ENCODE results near the gene ROBO2.

Gene ROBO2

GRCh38 chr3:77122652-77123051 lies 82.8 kb downstream of the ROBO2 start:
- DNase-seq, result no peak

DNA sequence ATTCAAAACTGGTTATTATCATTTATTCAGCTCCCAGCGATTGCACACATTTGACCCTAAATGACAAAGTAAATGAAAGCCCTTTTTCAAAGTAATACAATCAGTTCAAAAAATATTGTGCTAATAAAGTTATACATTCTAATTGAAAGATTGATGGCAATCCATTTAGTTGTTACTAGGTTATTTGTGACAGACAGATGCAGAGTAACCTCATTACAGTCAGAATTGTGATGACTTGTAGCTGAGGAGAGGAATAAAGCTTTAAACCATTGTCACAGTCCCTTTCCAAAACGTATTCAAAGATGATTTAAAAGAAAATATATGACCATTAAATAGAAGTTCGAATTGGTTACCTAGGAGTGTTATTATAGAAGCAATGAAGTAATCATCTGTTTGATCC lies 86.1 kb downstream of the ROBO2 start:
- DNase-seq, result no peak

DNA sequence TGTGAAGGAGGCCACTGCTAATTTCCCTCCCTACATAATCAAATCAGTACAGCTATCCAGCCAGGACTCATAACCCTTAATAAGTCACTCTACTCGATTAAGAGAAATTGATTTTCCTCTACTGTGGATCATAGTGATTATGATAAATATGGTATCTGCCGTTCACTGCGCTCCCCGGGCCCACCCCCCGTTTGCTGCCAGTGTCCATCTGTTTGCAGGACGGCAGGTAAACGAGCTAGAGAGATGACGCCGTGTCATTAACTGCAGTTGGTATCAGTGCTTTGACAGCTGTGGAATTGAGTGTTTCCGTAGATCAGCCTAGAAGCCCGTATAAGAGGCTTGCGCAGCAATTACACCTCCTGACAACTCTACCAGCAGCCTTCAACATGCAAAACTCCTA lies 94.9 kb downstream of the ROBO2 start:
- DNase-seq, result no peak

GRCh38 chr3:77137559-77137958 lies 97.7 kb downstream of the ROBO2 start:
- DNase-seq, result no peak

DNA sequence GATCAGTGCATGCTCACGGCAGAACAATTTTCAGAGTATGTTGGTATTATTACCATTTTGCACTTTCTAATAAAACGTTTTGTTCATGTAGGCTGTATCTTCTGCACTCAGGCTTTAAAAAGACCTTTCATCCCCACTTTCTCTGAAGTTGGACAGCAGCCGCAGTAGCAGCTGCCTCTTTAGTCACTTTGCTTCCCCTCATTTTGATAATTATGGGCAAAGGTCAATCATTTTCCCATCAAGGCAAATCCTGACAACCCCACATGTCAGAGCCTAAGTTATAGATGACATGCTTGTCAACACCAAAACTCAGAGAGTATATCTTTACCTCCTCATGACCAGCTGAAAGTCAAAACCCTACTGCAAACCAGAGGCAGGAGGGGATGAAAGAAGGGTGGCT lies 99.7 kb downstream of the ROBO2 start:
- DNase-seq, result no peak

DNA sequence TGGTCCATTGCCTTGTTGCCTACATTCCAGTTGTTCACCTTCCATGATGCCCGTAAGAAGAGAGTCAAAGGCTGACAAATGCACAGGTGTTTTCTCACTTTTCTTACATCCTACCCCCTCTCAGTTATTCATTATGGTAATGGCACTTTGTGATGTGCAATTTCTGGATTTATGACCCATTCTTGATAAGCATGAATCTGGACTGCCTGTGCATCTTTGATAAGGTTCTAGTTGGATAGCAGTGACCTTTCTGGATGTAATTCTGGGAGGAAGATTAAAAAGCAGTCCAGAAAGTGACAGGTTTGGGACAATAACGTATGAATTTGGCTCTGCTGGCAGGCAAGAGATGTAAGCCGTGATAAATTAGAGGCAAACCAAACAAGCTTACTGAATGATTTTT lies 101.5 kb downstream of the ROBO2 start:
- no peak for DNase-seq

GRCh38 chr3:77142578-77142977 lies 102.7 kb downstream of the ROBO2 start:
- DNase-seq, result no peak

GRCh38 chr3:77146004-77146403 lies 106.1 kb downstream of the ROBO2 start:
- DNase-seq, result no peak

DNA sequence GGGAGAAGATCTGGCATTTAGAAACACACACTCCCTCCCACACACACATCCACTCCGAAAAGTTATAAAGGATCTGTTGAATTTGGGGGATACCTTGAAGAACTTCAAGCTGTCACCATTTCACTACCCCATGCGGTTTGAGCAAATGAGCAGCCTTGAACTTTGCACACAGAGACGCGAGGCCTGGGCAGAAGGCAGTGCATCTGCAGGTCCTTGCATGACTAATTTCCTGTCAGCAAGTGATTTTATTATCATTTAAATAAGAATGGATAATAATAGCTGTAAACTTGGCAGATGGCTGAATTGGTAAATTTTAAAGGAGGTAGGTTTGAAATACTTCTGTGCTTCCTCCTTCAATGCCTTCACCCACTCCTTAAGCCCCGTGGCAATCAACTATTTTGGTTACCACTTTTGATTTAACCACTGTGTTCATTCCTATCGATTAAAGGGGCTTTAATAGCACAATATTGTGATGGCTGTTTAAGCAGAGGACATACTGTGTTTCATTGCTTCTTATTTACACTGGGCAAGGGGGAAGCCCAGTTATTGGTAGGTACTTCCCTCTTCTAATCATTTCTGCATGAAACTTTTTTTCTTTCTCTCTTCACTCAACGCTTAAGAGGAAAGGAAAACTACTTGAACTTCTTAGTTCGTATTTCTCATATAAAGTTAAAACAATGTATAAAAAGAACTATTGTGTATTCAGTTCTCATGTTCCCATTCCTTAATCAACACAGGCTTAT lies 108.1 kb downstream of the ROBO2 start:
- no peak for DNase-seq

DNA sequence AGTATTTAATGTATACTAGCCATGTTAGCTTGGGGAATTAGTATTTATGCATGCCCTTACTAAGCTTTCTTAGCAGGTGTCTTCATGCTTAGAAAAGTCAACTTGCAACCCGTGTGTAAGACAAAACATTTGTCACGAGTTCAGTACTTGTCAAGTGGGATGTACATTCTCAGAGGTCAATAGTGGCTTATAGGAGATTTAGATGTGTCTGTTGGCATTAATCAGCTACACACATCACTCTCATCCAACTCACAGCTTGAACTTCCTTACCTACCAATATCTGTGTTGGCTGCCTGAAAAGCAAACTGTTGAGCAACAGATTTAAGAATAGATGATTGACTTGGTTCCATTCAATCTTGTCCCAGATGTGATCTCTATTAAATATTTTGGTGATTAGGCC lies 109.5 kb downstream of the ROBO2 start:
- no peak for DNase-seq

GRCh38 chr3:77150028-77150427 lies 110.1 kb downstream of the ROBO2 start:
- no peak for DNase-seq

DNA sequence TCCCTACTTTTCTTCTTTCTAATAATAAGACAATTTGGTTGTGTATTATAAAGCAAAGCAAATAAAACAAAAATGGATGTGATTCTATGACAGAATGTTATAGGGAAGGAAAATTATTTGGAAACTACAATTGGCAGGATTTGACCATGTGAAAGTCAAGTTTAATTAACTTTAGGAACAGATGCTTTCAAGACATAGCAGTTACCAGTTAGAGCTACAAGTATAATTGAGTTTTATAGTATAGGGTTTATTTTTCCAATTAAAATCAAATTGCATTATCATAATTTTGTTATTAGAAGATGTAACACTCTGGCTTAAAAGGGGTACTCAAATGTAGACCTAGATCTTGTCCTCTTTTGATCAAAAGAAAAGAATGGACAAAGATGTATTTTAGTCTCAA lies 110.9 kb downstream of the ROBO2 start:
- no peak for DNase-seq

DNA sequence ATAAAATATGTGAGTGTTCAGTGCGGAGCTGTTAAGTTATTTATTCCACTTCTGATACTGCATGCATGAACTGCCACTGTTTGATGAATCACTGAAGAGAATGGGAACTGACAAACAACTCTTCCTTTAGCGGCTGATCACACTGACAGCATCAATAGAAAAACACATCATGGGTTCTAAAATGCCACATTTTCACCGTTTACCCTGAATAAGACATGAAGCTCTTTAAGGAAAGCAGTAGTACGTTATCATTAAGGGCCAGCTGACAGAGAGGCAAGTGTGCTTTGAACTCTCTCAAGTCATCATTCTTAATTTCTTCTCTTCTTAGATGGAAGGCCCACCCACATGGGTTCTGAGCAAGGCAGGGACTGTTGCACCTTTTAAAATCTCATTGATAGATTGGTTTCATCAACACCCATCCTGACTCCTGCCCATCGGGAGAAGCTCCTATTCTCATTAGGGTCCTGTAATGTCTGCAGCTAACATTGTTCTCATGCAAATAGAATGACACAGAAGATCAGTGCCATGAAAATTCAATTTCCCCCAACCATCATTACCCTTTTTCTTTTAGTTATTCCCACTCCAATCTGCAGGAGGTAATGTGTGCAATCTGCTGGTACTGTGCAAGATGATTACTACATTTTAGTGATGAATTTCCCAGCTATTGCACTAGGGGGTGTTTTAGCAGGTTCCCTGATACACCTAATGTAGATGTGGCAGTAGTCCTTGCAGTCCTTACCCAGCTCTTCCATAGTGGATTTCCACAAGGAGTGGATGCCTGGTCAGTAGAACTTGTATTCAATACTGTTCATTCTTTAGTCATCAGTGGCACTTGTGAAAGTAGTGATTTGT lies 119.1 kb downstream of the ROBO2 start:
- DNase-seq, result no peak

- no peak for DNase-seq
Observed at GRCh38 chr3:77160931-77161497, 121.1 kb downstream of the ROBO2 start.

DNA sequence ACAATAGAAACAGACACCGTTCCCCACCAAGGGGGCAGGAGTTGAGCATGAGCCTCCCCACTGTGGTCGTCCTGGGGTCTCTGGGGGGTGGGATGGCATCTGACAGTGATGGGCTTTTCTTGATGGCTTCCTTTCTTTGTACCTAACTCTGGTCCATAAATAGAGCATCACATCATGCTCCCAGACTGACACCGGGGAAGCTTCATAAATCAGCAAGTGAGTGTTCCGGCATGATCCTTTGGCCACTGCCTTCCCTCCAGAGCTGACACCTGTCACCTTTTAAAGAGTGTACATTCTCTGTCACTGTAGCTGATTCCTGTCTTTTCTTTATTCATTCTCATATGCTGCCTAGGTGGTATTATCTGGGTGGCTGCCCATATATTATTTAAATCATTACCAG lies 129.9 kb downstream of the ROBO2 start:
- no peak for DNase-seq

GRCh38 chr3:77171026-77171425 lies 131.1 kb downstream of the ROBO2 start:
- no peak for DNase-seq

GRCh38 chr3:77179762-77180161 lies 139.9 kb downstream of the ROBO2 start:
- no peak for DNase-seq

DNA sequence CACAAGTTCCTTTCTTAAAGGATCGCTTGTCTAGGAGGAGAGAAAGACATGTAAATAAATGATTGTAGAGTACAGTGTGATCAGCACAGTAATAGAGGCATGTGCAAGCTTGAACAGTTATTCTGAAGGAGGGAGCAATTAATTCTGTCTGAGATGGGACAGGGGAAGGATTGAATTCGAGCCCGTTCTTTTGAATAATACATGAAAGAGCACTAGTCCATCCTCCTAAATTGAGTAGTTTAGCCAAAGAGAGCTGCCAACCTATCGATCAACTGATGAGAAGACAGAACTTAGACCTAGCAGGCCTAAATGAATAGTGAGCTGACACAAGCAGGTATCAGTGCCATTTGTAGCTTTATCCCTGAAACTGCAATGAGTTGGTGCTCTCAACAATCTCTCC lies 142.4 kb downstream of the ROBO2 start:
- DNase-seq, result no peak

DNA sequence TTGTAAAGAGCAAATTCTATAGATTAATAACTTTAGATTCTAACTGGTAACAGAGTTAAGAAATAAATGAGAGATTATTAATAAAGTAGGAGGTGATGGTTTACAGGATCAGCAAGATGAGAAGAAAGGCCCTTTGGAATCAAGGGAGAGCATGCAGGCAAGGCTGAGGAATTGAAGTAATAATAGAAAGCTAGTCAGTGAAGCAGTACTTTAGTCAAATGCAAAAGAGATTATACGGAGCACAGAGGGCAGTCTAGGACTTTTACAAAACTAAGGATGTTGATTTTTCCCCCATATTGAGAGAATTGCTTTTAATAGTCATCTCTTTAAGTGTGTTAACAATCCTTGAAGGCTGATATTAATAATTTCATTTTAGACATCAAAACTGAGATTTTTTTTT lies 146.4 kb downstream of the ROBO2 start:
- no peak for DNase-seq

- DNase-seq, result no peak
Observed at GRCh38 chr3:77186728-77187127, 146.8 kb downstream of the ROBO2 start.

DNA sequence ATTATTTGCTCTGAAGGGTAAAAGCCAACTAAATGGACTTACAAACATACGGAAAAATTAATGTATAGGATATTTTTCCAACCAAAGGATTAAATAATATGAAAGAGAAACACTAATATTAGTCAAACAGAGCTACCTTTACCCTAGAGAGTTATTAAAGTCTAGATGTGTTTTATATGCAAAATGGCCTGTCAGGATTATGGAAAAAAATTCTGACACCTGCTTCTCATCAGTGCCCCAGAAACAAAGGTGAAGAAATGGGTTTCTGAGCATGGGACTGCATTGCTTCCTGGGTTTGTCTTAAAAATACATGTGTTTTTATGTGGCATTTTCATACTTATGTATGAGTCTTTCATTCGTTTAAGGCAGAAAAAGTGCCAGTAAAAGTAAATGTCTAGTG lies 148.3 kb downstream of the ROBO2 start:
- DNase-seq, result no peak

DNA sequence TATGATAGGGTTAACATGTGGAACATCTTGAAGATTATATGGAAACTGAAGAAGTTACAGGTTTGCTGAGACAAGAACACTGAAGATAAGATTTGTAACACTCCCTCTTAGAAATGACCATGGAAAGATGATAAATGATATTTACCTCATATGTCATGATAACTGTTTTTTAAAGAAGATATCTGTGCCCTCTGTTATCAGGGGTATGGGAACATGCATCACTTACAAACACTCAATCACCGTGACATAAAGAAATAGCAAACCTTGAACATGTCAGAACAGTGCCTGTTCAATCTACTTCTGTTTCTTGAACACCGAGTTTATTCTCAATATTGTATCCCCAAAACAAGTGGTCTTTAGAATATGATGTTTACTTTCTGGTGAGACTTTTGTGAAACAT lies 149.4 kb downstream of the ROBO2 start:
- DNase-seq, result no peak

- DNase-seq, result no peak
Observed at GRCh38 chr3:77189684-77190083, 149.8 kb downstream of the ROBO2 start.

GRCh38 chr3:77190374-77190773 lies 150.5 kb downstream of the ROBO2 start:
- no peak for DNase-seq

Measured in right hindlimb (tissue), 1 donor.